Thyroid gland (tissue), 4 donors: ENCODE measurements around the gene NR2C1. TPM values are rescaled to one million over a fixed set of nuclear protein-coding genes. Genes with fewer than 3 reads are reported as not detected.
"Not testable (repeated sequence)": the region's sequence is repeated elsewhere in the genome, so short reads cannot be mapped to it uniquely, and the experiment has no call there.

Experiments used
- DNase-seq, 2 donors: peaks; one replicate each; pipeline ENCODE4 v3.0.0-alpha.2; 2019
- H3K27ac ChIP-seq, 3 donors: fragments of 200-600 bp; sonication (generic); 1 replicate in 2 of 3; 2 replicates in 1 of 3; pipeline ENCODE4 v1.5.1; 2016 to 2019; ENCODE audit warnings: mild to moderate bottlenecking in 1 of 3, moderate library complexity in 1 of 3
- H3K27me3 ChIP-seq: fragments of 200-600 bp; sonication (generic); one replicate; pipeline ENCODE4 v1.5.1; 2019
- H3K36me3 ChIP-seq, 2 donors: fragments of 200-600 bp; sonication (generic); one replicate each; pipeline ENCODE4 v1.5.1; 2016 to 2019
- H3K4me1 ChIP-seq, 2 donors: fragments of 200-600 bp; sonication (generic); one replicate each; pipeline ENCODE4 v1.5.1; 2017 to 2019
- H3K4me3 ChIP-seq, 3 donors: fragments of 200-600 bp; sonication (generic); replicated peaks in 1 of 3; 1 replicate in 2 of 3; 2 replicates in 1 of 3; pipeline ENCODE4 v1.5.1; 2016; ENCODE audit warnings: mild to moderate bottlenecking in 1 of 3
- H3K9me3 ChIP-seq: fragments of 200-600 bp; sonication (generic); one replicate; pipeline ENCODE4 v1.5.1; 2017
- POLR2A ChIP-seq, 2 donors: fragments of 450-650 bp; IDR thresholded peaks; one replicate each; pipeline ENCODE4 v1.6.1; 2017; ENCODE audit warnings: antibody characterized with exemption in 2 of 2, mild to moderate bottlenecking in 2 of 2, moderate library complexity in 1 of 2
- WGBS, 2 donors: methylation state at CpG; one replicate each; pipeline ENCODE4 v1.1.5; 2017; 5-methylcytosine and 5-hydroxymethylcytosine counted together
- intact Hi-C: fragments of 100-400 bp; cut with DNase I; formaldehyde crosslinking; loops from one replicate; pipeline ENCODE4 v1.15.1; 2023
- total RNA-seq, 4 donors: library from RNA; depleted of rRNA; stranded (reverse); fragments of >200 nt; gene quantifications; one replicate each; pipeline ENCODE4 v1.2.3, GENCODE V29; 2016
- TF ChIP-seq, protein P1 (sequence below), 6 experiments: fragments of 200-600 bp in 3 of 6; fragments of 450-650 bp in 3 of 6; sonication (generic) in 3 of 6; IDR thresholded peaks; one replicate each; pipeline ENCODE4 v1.5.1; 2016 to 2019; ENCODE audit warnings: antibody characterized with exemption in 6 of 6, mild to moderate bottlenecking in 2 of 6, inconsistent platforms in 1 of 6, moderate library complexity in 1 of 6

NR2C1 gene
- total RNA-seq, 4 donors from 2014 or later = 69.6 to 248 (median 103) TPM

DNA sequence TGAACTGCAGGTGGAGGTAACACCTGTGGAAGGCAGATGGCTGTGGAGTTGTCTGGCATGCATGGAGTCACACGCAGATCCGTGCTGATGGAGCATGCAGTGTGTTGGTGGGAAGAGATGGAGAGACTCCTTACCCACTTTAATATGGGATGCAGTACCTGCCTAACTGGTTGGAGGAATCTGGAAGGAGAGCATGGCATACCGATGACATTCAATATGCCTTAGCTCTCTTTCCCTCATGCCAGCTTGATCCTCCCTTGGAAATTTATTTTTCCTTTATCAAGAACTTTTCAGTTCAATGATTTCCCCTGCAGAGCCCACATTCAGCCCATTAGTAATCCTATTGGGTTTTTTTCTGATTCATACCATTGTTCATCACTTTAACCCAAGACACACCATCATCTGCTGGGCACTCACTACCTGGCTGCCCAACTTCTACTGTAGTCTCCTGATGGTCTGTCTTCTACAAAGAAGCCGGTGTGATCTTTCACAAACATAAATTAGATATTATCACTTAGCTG lies 25.9 kb upstream of the NR2C1 start:
- H3K4me3 ChIP-seq = no peak overlapping the region
- TF ChIP-seq, protein P1, sequence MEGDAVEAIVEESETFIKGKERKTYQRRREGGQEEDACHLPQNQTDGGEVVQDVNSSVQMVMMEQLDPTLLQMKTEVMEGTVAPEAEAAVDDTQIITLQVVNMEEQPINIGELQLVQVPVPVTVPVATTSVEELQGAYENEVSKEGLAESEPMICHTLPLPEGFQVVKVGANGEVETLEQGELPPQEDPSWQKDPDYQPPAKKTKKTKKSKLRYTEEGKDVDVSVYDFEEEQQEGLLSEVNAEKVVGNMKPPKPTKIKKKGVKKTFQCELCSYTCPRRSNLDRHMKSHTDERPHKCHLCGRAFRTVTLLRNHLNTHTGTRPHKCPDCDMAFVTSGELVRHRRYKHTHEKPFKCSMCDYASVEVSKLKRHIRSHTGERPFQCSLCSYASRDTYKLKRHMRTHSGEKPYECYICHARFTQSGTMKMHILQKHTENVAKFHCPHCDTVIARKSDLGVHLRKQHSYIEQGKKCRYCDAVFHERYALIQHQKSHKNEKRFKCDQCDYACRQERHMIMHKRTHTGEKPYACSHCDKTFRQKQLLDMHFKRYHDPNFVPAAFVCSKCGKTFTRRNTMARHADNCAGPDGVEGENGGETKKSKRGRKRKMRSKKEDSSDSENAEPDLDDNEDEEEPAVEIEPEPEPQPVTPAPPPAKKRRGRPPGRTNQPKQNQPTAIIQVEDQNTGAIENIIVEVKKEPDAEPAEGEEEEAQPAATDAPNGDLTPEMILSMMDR (IDR thresholded peaks at IDR 0.05) = no peak
- no peak for TF ChIP-seq POLR2A (IDR thresholded peaks at IDR 0.05)
- WGBS, 2 donors = 94 to 95% methylated on average over 4 of the region's 4 CpGs
- DNase-seq = no peak
- intact Hi-C loops = no loop called here
- no peaks in the 10 kb centered on the region for H3K27me3 ChIP-seq
- H3K36me3 ChIP-seq = peaks cover 3 to 5% of the 10 kb centered on the region in 2 donors
- H3K4me1 ChIP-seq = peaks cover 2 to 8% of the 10 kb centered on the region in 2 donors
- H3K9me3 ChIP-seq = no peaks in the 10 kb centered on the region
- H3K27ac ChIP-seq = no peak overlapping the region

DNA sequence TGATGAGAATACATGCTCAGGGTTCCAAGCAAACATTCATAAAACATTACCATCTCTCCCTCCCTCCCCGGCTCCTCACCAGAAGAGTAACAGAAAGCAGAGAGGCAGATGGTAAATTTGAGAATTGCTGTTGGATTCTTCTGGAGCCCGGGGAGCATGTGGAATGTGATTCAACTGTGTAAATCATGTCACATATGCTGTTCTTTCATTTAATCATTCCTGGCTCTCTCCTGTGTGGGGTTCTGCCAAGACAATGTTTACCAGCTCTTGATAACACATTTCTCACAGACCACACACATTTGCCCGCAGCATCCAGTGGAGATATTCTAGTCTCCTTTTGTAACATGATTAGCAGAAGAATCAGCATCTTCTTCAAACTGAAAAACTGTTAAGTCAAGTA lies 23.4 kb upstream of the NR2C1 start:
- Histone ChIP-seq H3K27me3 (no peaks in the 10 kb centered on the region), H3K9me3 (no peaks in the 10 kb centered on the region), H3K4me3 (no peak overlapping the region), H3K27ac (no peak overlapping the region), H3K4me1 (peaks cover 0 to 6% of the 10 kb centered on the region in 2 donors), H3K36me3 (peaks cover 2 to 5% of the 10 kb centered on the region in 2 donors)
- 78 to 84% methylated on average over 3 of the region's 3 CpGs for WGBS, 2 donors
- TF ChIP-seq POLR2A (IDR thresholded peaks at IDR 0.05) = no peak
- TF ChIP-seq, protein P1 (IDR thresholded peaks at IDR 0.05) = no peak
- no peak for DNase-seq
- intact Hi-C loops = no loop called here

DNA sequence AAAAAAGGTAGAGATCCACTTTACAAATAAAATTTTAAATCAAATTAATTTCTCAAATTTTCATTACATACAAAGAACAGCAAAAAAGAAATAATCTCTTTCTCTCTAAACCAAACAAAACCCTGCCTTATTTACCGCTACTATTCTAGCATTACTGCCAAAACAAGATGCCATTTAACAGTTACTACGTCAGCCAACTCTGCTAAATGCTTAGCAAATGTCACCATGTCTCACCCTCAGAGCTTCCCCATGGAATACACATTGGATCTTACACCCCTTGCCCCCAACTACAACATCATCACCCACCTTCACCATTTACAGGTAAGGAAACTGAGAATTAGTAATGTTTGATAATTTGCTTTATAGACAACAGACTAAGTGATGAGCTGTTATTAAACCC lies 23.0 kb upstream of the NR2C1 start:
- intact Hi-C loops = no loop called here
- Histone ChIP-seq H3K4me3 (no peak overlapping the region), H3K4me1 (peaks cover 0 to 6% of the 10 kb centered on the region in 2 donors), H3K27ac (no peak overlapping the region), H3K27me3 (no peaks in the 10 kb centered on the region), H3K36me3 (peaks cover 3 to 5% of the 10 kb centered on the region in 2 donors), H3K9me3 (no peaks in the 10 kb centered on the region)
- 88 to 92% methylated on average over 2 of the region's 2 CpGs for WGBS, 2 donors
- TF ChIP-seq POLR2A (IDR thresholded peaks at IDR 0.05) = no peak
- TF ChIP-seq, protein P1 (IDR thresholded peaks at IDR 0.05) = no peak
- DNase-seq = no peak

DNA sequence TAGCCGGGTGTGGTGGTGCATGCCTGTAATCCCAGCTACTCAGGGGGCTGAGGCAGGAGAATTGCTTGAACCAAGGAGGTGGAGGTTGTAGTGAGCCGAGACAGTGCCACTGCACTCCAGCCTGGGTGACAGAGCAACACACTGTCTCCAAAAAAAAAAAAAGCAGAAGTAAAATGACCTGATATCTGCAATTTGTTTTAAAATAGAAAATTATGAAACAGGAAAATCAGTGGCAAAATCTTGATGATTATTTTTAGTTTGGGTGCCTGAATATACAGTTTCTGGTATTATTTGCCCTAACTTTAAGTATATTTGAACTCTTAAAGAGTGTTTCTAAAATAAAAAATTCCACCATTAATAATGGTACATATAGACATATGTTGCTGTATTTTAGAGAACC lies 22.4 kb upstream of the NR2C1 start:
- H3K36me3 ChIP-seq, H3K9me3 ChIP-seq, H3K27me3 ChIP-seq, DNase-seq, H3K4me3 ChIP-seq, intact Hi-C loops, H3K27ac ChIP-seq, H3K4me1 ChIP-seq: not testable (repeated sequence)
- 78 to 85% methylated on average over 2 of the region's 2 CpGs for WGBS, 2 donors

DNA sequence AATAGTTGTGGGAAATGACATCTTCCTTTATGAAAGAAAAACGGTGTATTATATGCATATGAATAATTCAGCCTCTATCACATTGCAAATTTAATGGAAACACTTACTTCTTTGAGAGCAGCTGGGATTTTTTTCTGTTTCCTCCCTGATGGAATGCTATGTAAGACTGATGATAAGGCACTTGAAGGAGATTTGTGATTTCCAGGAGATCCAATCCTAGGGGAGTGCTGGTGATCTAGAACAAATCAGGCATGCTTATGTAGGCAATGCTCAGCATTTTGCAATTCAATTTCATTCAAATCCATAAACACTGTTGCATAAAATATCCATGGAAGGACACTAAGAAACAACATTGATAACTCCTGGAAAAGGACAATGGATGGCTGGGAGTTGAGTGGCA lies 16.0 kb upstream of the NR2C1 start:
- Histone ChIP-seq H3K27me3 (no peaks in the 10 kb centered on the region), H3K27ac (no peak overlapping the region), H3K4me1 (no peaks in the 10 kb centered on the region), H3K9me3 (no peaks in the 10 kb centered on the region), H3K4me3 (no peak overlapping the region), H3K36me3 (peaks cover 3 to 12% of the 10 kb centered on the region in 2 donors)
- intact Hi-C loops = no loop called here
- 65 to 91% methylated on average over 1 of the region's 1 CpG for WGBS, 2 donors
- no peak for TF ChIP-seq POLR2A (IDR thresholded peaks at IDR 0.05)
- TF ChIP-seq, protein P1 (IDR thresholded peaks at IDR 0.05) = no peak
- no peak for DNase-seq

DNA sequence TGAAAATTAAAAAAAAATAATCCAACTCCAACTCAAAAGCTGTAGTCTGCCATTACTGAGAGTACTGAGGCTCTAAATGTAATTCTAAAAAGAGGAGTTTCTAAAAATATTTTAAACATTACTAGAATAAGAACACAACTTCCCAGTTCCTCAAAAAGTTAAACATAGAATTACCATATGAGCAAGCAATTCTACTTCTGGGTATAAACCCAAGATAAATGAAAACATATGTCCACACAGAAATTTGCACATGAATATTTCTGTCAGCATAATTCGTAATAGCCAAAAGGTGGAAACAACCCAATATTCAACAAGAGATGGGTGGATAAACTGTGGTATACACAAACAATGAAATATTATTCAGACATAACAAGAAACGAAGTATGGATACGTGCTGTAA lies 15.0 kb upstream of the NR2C1 start:
- no peak overlapping the region for H3K27ac ChIP-seq
- H3K36me3 ChIP-seq = peaks cover 3 to 12% of the 10 kb centered on the region in 2 donors
- TF ChIP-seq, protein P1 (IDR thresholded peaks at IDR 0.05) = no peak
- DNase-seq = no peak
- intact Hi-C loops = no loop called here
- WGBS, 2 donors = 84 to 88% methylated on average over 3 of the region's 3 CpGs
- H3K9me3 ChIP-seq = no peaks in the 10 kb centered on the region
- no peaks in the 10 kb centered on the region for H3K27me3 ChIP-seq
- H3K4me1 ChIP-seq = peaks cover 5 to 7% of the 10 kb centered on the region in 2 donors
- no peak overlapping the region for H3K4me3 ChIP-seq
